Measurements from ENCODE around the gene SLC27A5.
A peak's percentile ranks its signal among the peaks of the same experiment; 100 is the strongest.
"Not testable (repeated sequence)": the region's sequence is repeated elsewhere in the genome, so short reads cannot be mapped to it uniquely, and the experiment has no call there.

The SLC27A5 gene

DNA sequence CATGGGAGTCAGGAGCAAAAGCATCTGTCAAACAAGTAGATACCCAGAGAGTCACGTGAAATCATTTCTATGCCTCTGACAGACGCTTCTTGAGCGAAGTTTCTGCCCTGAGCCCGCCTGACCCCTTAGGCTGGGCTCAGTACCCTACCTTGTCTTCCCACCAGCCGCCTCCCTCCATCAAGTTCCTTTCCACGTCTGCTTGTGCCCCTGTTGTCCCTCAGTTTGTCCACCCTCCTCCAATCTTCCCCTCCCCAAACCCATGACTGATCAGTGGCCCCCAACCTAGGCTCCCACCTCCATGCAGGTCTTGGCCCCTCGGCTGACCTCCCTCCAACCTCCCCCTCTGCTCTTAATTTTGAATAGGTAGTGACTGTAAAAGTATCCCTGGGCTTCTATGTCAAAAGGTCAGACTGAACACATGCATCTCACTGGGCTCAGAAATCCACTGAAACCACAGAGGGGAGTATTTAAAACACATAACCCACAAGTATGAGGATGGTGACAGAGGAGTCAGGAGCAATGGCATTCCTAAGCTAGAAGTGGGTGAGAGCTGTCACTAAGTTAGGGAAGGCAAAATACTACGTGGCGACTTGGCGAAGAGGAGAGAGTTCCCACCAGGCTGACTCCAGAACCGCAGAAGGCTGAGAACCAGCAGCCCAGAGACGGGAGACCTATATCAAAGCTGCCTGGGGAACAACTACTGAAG is 37.3 kb downstream of the SLC27A5 start:
- TF ChIP-seq, protein P1, sequence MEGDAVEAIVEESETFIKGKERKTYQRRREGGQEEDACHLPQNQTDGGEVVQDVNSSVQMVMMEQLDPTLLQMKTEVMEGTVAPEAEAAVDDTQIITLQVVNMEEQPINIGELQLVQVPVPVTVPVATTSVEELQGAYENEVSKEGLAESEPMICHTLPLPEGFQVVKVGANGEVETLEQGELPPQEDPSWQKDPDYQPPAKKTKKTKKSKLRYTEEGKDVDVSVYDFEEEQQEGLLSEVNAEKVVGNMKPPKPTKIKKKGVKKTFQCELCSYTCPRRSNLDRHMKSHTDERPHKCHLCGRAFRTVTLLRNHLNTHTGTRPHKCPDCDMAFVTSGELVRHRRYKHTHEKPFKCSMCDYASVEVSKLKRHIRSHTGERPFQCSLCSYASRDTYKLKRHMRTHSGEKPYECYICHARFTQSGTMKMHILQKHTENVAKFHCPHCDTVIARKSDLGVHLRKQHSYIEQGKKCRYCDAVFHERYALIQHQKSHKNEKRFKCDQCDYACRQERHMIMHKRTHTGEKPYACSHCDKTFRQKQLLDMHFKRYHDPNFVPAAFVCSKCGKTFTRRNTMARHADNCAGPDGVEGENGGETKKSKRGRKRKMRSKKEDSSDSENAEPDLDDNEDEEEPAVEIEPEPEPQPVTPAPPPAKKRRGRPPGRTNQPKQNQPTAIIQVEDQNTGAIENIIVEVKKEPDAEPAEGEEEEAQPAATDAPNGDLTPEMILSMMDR (IDR thresholded peaks at IDR 0.05; ENCODE audit: low read depth, low read length) = no peak
- DNase-seq (ENCODE audit: low read depth, low spot score) = peak; percentile 47
- in situ Hi-C loops (cut with HindIII; ENCODE audit: low sequenced_read_pairs) = no loop called here
- no peak overlapping the region for H3K4me3 ChIP-seq (ENCODE audit: low read depth, low read length)

DNA sequence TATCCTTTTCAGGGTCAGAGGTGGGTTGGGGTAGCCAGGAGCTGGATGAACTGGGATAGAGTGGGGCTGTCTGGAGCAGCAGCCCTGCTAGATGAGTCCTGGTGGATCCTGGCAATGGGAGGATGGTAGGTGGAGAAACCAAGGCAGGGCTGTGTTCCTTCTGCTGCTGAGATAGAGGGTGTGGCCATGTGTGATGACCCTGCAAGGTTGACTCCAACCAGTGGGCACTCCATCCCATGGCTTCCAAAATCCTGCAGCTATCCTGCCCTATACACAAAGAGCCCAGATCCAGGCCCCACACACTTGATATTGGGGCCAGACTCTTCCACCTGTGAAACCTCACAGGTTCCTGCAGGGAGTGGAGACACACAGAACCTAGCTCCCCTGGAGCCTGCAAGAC is 38.0 kb downstream of the SLC27A5 start:
- in situ Hi-C loops (cut with HindIII; ENCODE audit: low sequenced_read_pairs) = no loop called here
- no peak overlapping the region for H3K4me3 ChIP-seq (ENCODE audit: low read depth, low read length)
- TF ChIP-seq, protein P1 (IDR thresholded peaks at IDR 0.05; ENCODE audit: low read depth, low read length) = no peak
- DNase-seq (ENCODE audit: low read depth, low spot score) = no peak

DNA sequence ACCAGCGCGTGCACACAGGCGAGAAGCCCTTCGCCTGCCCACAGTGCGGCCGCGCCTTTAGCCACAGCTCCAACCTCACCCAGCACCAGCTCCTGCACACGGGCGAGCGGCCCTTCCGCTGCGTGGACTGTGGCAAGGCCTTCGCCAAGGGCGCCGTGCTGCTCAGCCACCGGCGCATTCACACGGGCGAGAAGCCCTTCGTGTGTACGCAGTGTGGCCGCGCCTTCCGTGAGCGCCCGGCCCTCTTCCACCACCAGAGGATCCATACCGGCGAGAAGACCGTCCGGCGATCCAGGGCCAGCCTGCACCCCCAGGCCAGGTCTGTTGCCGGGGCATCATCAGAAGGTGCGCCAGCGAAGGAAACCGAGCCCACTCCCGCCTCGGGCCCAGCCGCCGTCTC is 40.1 kb downstream of the SLC27A5 start:
- no peak overlapping the region for H3K4me3 ChIP-seq (ENCODE audit: low read depth, low read length)
- in situ Hi-C loops (cut with HindIII; ENCODE audit: low sequenced_read_pairs) = no loop called here
- TF ChIP-seq, protein P1 (IDR thresholded peaks at IDR 0.05; ENCODE audit: low read depth, low read length) = no peak
- DNase-seq (ENCODE audit: low read depth, low spot score) = no peak

DNA sequence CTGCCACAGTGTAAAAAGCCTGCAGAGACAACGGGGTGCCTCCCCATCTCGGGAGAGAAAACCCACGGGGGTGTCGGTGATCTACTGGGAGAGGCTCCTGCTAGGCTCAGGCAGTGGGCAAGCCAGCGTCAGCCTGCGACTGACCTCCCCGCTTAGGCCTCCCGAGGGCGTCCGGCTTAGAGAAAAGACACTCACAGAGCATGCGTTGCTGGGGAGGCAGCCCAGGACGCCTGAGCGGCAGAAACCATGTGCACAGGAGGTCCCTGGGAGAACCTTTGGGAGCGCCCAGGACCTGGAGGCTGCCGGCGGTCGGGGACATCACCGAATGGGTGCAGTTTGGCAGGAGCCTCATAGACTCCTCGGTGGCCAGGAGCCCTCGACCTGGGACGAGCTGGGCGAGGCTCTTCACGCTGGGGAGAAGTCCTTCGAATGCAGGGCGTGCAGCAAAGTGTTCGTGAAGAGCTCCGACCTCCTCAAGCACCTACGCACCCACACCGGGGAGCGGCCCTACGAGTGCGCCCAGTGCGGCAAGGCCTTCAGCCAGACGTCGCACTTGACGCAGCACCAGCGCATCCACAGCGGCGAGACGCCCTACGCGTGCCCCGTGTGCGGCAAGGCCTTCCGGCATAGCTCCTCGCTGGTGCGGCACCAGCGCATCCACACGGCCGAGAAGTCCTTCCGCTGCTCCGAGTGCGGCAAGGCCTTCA is 40.8 kb downstream of the SLC27A5 start:
- DNase-seq (ENCODE audit: low read depth, low spot score); H3K4me3 ChIP-seq (ENCODE audit: low read depth, low read length); in situ Hi-C loops (cut with HindIII; ENCODE audit: low sequenced_read_pairs): not testable (repeated sequence)

DNA sequence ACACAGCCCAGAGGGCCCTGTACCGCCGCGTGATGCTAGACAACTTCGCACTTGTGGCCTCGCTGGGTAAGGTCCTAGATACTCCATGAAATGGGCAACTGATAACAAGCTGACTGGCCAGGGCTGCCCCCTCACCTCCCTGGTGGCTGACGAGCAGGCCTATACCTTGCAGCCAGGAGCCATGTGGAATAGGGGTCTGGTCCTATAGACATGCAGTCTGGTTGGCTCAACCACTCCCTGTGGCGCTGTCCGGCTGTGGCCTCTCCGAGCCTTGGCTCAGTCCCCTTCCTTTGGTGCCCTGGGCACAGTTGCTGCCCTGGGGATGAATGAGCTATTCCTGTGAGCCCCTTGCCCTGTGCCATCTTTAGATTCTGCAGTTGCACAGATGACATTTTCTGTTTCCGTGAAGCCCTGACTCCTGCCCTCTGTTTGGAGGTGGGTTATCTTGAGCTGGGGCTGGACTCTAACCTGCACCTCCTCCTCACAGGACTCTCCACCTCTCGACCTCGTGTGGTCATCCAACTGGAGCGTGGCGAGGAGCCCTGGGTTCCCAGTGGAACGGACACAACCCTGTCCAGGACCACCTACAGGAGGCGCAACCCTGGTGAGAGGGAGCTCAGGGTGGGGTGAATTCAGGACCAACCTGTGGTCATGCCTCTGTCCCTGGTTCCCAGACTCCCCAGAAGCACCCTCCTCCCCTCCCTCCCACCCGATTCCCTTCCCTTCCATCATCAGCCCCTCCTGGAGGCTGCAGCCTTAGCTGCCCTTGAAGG is 42.4 kb downstream of the SLC27A5 start:
- in situ Hi-C loops (cut with HindIII; ENCODE audit: low sequenced_read_pairs) = no loop called here
- TF ChIP-seq, protein P1 (IDR thresholded peaks at IDR 0.05; ENCODE audit: low read depth, low read length) = no peak
- no peak for DNase-seq (ENCODE audit: low read depth, low spot score)
- H3K4me3 ChIP-seq (ENCODE audit: low read depth, low read length) = no peak overlapping the region

DNA sequence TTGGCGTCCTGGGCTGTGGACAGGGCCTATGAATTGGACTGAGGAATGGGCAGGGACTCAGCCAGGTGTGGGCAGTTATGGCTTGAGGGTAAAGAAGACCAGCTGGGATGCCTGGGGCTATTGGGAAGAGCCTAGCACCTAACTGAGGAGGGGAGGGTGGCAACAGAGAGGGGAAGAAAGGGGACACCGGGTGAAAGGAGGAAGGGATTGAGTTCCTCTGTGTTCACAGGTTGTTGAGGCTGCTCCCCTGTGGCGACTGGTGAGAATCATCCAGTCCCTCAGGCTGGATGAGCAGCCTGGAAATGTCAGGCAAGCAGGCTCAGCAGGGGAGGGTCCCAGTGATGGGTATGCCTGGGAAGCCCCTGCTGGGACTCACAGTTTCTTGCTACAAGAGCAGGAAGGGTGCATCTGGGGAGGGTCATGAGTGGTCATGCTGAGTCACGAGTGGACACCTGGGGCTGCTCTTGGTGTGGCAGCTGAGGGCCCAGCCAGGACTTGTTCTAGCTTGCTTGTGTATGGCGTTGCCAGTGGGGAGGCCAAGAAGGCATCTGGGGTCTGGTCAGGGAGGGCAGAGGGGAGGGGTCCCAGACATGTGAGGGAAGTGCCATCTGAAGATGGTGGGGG is 43.5 kb downstream of the SLC27A5 start:
- TF ChIP-seq, protein P1 (IDR thresholded peaks at IDR 0.05; ENCODE audit: low read depth, low read length) = no peak
- in situ Hi-C loops (cut with HindIII; ENCODE audit: low sequenced_read_pairs) = no loop called here
- no peak overlapping the region for H3K4me3 ChIP-seq (ENCODE audit: low read depth, low read length)
- DNase-seq (ENCODE audit: low read depth, low spot score) = no peak
